ENCODE results near the gene LARP1B.
"Not testable (repeated sequence)": the region's sequence is repeated elsewhere in the genome, so short reads cannot be mapped to it uniquely, and the experiment has no call there.

Gene LARP1B

DNA sequence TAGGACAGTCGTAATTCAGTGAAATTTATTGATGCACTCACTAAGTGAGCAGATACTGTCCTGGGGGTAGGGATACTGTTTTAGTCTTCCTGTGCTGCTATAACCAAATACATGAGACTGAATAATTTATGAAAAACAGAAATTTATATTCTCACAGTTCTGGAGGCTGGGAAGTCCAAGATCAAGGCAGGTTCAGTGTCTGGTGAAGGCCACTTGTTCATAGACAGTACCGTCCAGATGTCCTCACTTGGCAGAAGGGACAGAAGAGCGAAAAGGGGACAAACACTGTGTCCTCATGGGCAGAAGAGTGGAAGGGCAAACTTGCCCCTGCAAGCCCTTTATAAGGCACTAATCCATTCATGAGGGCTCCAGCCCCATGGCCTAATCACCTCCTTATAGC, 180.9 kb downstream of the LARP1B start:
- in situ Hi-C loops (cut with HindIII; ENCODE audit: low sequenced_read_pairs): no loop called here
- no peak for DNase-seq (ENCODE audit: low read depth, low spot score)
- H3K4me3 ChIP-seq (ENCODE audit: low read depth, low read length): no peak overlapping the region
- TF ChIP-seq, protein P1, sequence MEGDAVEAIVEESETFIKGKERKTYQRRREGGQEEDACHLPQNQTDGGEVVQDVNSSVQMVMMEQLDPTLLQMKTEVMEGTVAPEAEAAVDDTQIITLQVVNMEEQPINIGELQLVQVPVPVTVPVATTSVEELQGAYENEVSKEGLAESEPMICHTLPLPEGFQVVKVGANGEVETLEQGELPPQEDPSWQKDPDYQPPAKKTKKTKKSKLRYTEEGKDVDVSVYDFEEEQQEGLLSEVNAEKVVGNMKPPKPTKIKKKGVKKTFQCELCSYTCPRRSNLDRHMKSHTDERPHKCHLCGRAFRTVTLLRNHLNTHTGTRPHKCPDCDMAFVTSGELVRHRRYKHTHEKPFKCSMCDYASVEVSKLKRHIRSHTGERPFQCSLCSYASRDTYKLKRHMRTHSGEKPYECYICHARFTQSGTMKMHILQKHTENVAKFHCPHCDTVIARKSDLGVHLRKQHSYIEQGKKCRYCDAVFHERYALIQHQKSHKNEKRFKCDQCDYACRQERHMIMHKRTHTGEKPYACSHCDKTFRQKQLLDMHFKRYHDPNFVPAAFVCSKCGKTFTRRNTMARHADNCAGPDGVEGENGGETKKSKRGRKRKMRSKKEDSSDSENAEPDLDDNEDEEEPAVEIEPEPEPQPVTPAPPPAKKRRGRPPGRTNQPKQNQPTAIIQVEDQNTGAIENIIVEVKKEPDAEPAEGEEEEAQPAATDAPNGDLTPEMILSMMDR (IDR thresholded peaks at IDR 0.05; ENCODE audit: low read depth, low read length): no peak

GRCh38 chr4:128242601-128243000, 181.5 kb downstream of the LARP1B start:
- in situ Hi-C loops (cut with HindIII; ENCODE audit: low sequenced_read_pairs): no loop called here
- TF ChIP-seq, protein P1 (IDR thresholded peaks at IDR 0.05; ENCODE audit: low read depth, low read length): no peak
- DNase-seq (ENCODE audit: low read depth, low spot score): no peak
- H3K4me3 ChIP-seq (ENCODE audit: low read depth, low read length): no peak overlapping the region

- no peak overlapping the region for H3K4me3 ChIP-seq (ENCODE audit: low read depth, low read length)
- peak; percentile 23 for DNase-seq (ENCODE audit: low read depth, low spot score)
- TF ChIP-seq, protein P1 (IDR thresholded peaks at IDR 0.05; ENCODE audit: low read depth, low read length): no peak
- in situ Hi-C loops (cut with HindIII; ENCODE audit: low sequenced_read_pairs): no loop called here
Measured at GRCh38 chr4:128244379-128244778, 183.3 kb downstream of the LARP1B start.

DNA sequence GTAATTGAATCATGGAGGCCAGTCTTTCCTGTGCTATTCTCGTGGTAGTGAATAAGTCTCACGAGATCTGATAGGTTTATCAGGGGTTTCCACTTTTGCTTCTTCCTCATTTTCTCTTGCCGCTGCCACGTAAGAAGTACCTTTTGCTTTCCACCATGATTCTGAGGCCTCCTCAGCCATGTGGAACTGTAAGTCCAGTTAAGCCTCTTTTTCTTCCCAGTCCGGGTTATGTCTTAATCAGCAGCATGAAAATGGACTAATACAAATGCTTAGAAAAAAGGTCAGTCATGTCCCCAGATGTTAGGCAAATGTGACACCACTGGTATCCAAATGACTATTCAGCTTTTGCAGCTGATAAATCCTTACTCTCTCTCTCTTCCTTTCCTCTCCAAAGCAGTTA, 184.3 kb downstream of the LARP1B start:
- H3K4me3 ChIP-seq (ENCODE audit: low read depth, low read length); DNase-seq (ENCODE audit: low read depth, low spot score); in situ Hi-C loops (cut with HindIII; ENCODE audit: low sequenced_read_pairs): not testable (repeated sequence)

GRCh38 chr4:128247906-128248305, 186.8 kb downstream of the LARP1B start:
- TF ChIP-seq, protein P1 (IDR thresholded peaks at IDR 0.05; ENCODE audit: low read depth, low read length): no peak
- in situ Hi-C loops (cut with HindIII; ENCODE audit: low sequenced_read_pairs): no loop called here
- no peak for DNase-seq (ENCODE audit: low read depth, low spot score)
- H3K4me3 ChIP-seq (ENCODE audit: low read depth, low read length): no peak overlapping the region

GRCh38 chr4:128249787-128250668, 188.9 kb downstream of the LARP1B start:
- TF ChIP-seq, protein P1 (IDR thresholded peaks at IDR 0.05; ENCODE audit: low read depth, low read length): no peak
- in situ Hi-C loops (cut with HindIII; ENCODE audit: low sequenced_read_pairs): no loop called here
- peak; percentile 31 for DNase-seq (ENCODE audit: low read depth, low spot score)
- H3K4me3 ChIP-seq (ENCODE audit: low read depth, low read length): no peak overlapping the region

GRCh38 chr4:128255906-128256305, 194.8 kb downstream of the LARP1B start:
- no peak for DNase-seq (ENCODE audit: low read depth, low spot score)
- in situ Hi-C loops (cut with HindIII; ENCODE audit: low sequenced_read_pairs): no loop called here
- TF ChIP-seq, protein P1 (IDR thresholded peaks at IDR 0.05; ENCODE audit: low read depth, low read length): no peak
- no peak overlapping the region for H3K4me3 ChIP-seq (ENCODE audit: low read depth, low read length)

Data from astrocyte of the spinal cord (primary cell).